Daoy (cell line): Measurements from ENCODE around the gene ICAM4. TPM values are rescaled to one million over a fixed set of nuclear protein-coding genes. Genes with fewer than 3 reads are reported as not detected.
"Not testable (repeated sequence)": the region's sequence is repeated elsewhere in the genome, so short reads cannot be mapped to it uniquely, and the experiment has no call there.

Experiments
- DNase-seq: peaks from one replicate; pipeline ENCODE4 v3.0.0-alpha.2; 2015; ENCODE audit warnings: low read depth
- total RNA-seq: library from RNA; depleted of rRNA; stranded (reverse); fragments of >200 nt; shearing (Covaris generic); gene quantifications from 2 replicates; pipeline ENCODE4 v1.2.3, GENCODE V29; 2014

The ICAM4 gene
- total RNA-seq, 1 experiment from 2014 or later = 0.63 TPM

GRCh38 chr19:10318807-10319682 is 32.3 kb downstream of the ICAM4 start:
- DNase-seq = no peak

GRCh38 chr19:10320602-10321416 is 34.1 kb downstream of the ICAM4 start:
- DNase-seq = no peak

- no peak for DNase-seq
Measured at GRCh38 chr19:10321417-10321797, 34.7 kb downstream of the ICAM4 start.

GRCh38 chr19:10321874-10322835 is 35.4 kb downstream of the ICAM4 start:
- DNase-seq = no peak

- DNase-seq = no peak
Measured at GRCh38 chr19:10325732-10326131, 39.0 kb downstream of the ICAM4 start.

- no peak for DNase-seq
Measured at GRCh38 chr19:10327793-10328192, 41.0 kb downstream of the ICAM4 start.

- no peak for DNase-seq
Measured at GRCh38 chr19:10328558-10329429, 42.0 kb downstream of the ICAM4 start.

GRCh38 chr19:10329555-10329954 is 42.8 kb downstream of the ICAM4 start:
- no peak for DNase-seq

GRCh38 chr19:10332158-10332964 is 45.6 kb downstream of the ICAM4 start:
- DNase-seq = no peak

- peak; percentile 100 for DNase-seq
Measured at GRCh38 chr19:10332965-10333757, 46.4 kb downstream of the ICAM4 start, which contains the start of gene RAVER1. Gene RAVER1, minus strand, starts transcription at chr19:10333529. Its CDS starts 22 bp downstream, at chr19:10333507.

GRCh38 chr19:10333758-10334587 is 47.2 kb downstream of the ICAM4 start:
- DNase-seq = peak; percentile 39

GRCh38 chr19:10334588-10335351 is 48.0 kb downstream of the ICAM4 start:
- DNase-seq = peak; percentile 95

- DNase-seq = no peak
Measured at GRCh38 chr19:10335352-10335985, 48.7 kb downstream of the ICAM4 start.

GRCh38 chr19:10336725-10337124 is 50.0 kb downstream of the ICAM4 start:
- not testable (repeated sequence) for DNase-seq
